ACHN (cell line): ENCODE measurements around the gene SPRR1A.

ENCODE experiments used
- DNase-seq: peaks from one replicate; pipeline ENCODE4 v3.0.0-alpha.2; 2015
- in situ Hi-C: cut with HindIII; loops from 2 replicates; pipeline ENCODE4 v1.10.0; 2017; ENCODE audit warnings: low sequenced_read_pairs, low pct_ligation_motif_present, low pct_unique_long_range_greater_than_20kb

Gene SPRR1A, protein sequence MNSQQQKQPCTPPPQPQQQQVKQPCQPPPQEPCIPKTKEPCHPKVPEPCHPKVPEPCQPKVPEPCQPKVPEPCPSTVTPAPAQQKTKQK

DNA sequence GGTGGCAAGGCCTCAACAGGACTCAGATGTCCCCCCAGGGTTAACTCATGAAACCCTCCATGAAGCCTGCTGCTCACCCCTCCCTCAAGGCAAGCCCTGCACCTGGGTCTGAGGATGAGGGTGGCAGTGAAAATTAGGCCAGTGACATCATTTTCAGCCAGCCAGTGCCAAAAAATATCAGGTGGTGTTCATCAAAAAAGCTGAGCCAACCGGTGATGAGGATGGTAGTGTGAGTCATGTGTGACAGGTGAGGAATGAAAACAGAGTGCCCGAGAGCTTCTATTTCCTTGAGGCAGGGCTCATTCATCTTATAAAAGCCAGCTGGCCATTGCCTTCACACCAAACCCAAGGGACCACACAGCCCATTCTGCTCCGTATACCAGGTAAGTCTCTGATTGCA is at the start of gene SPRR1A:
SPRR1A (plus strand) TSS at position 339 of the 400 bp plus-strand sequence. CDS start 1,150 bp downstream, outside the sequence.
- in situ Hi-C loops = no loop called here

DNA sequence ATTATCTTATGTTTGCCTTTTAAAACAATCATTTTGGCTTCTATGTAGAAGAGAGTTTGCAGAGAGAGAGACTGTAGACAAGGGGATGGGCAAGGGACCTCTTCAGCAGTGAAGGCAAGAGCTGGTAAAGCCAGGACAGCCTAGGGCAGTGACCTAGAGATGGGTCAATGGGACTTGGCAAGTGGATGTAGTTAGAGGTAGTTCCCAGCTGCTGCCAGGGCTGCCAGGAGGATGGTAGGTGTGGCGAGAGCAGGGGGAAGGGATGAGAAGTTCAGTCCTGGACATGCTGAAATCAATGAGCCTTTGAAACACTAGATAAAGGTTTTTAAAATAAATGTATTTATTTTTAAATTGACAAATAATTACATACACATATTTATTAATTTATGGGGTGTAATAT is 43.3 kb upstream of the SPRR1A start:
- DNase-seq = no peak
- in situ Hi-C loops = no loop called here

More for the DNA sequence above, at the start of gene SPRR1A:
- no peak for DNase-seq

DNA sequence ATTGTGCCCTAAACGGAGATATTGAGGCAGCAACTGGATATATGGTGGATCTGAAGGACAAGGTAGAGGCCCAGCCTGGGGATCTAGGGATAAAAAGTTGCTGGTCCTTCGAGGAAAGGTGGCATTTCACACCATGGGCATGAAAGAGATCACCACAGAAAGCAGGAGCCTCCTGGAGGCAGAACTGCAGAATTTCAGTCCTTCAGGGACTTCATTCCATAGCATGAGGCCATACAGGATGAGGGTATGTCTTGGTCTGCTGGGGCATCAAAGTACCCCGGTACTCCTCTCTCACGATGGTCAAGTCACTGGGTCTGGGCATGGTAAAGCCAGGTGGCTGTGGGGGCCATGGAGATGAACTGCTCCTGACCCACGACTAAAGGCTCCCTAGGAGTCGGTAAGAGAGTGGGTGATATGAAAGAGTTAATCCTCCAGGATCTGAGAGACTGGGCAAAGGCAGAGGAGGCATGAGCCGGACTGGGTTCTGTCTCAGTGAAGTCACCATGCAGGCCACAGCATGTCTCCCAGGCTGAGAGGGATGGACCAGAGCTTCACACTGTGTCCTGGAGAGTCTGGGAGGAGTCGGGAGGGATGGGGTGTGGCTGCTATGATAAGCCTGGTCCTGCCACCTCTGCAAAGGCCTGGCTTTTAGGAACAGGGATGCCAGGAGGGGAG is 42.7 kb upstream of the SPRR1A start:
- DNase-seq = no peak
- in situ Hi-C loops = no loop called here

DNA sequence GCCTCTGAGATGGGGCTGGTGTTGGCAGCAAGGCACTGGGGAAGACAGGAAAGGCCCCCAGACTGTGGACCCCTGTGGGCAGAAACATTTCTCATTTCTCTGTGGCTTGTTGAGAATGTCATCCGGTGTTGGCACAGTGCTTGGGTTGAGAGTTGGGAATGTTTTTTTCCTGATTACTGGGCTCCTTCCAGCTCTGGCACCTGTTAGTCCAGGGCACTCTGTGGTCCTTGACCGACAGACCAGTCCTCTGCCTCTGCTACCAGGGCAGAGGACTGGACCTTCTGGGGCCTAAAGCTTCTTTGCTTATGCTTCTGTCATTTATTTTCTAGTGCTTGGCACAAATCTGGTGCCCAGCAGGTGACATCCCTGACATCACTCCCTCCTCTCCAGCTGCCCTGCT is 41.7 kb upstream of the SPRR1A start:
- no peak for DNase-seq
- in situ Hi-C loops = no loop called here

DNA sequence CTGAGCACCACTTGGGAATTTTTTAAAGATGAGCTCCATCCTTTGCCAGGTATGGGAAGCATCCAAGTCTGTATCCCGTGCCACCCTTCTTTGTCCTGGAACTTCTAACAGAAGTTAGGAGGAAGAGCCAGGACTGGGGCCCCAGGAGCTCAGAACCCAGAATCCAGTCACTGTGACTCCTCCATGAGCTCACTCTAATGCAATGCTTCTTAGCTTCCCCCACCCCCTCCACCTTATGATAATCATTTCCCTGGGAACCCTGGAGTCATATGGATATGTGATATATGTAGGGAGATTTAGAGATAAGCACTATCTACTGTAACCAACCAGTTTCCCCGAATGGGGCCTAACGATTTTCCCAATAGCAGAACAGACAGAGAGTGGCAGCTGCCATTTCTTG is 37.6 kb upstream of the SPRR1A start:
- in situ Hi-C loops = no loop called here
- no peak for DNase-seq

DNA sequence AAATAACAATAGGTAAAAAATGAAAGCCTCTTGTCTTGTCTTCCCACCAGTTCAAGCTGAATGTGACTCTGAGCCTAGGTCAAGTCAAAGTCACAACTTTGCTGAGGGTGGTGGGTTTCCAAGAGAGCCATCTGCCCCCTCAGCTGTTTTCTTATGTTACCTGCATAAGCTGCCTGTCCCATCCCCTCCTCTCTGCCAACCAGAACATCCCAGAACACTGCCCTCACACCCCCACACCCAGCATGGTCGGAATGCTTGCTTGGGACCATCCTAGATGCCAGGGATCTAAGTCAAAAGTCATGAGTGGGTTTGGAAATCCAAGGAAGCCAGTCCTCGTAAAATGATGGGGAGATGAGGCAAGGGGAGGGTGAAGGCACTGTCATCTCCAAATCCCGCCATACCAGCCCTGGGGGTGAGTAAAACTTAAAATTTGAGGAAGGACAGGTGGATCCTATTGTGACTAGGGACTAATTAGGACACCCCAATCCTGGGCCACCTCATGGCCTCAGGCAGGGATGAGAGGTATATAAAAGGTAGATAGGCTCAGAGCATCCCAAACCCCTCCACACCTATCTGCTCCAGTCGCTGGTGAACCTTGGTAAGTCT is 37.1 kb upstream of the SPRR1A start, which contains the start of gene SPRR5:
SPRR5 (plus strand) TSS at position 556 of the 606 bp plus-strand sequence. CDS start 1,349 bp downstream, outside the sequence.
- DNase-seq = no peak
- in situ Hi-C loops = no loop called here

DNA sequence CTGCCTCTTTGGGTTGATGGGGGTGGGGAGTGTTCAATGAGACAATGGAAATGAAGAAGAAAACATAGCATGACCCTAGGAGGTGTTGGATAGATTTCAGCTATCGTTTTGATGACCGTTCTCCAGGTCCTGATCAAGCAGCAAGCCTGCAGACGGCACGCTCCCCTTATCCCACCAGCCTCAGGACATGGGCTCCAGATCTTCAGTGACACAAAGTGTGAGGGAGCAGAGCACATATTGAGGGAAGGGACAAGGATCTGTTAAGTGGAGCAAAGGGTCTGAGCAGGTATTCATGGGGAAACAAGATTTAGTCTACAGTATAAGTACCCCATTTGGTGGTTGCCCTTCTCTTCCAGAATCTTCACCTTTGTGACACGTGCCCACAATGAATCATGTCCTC is 32.2 kb upstream of the SPRR1A start:
- in situ Hi-C loops = no loop called here
- no peak for DNase-seq

DNA sequence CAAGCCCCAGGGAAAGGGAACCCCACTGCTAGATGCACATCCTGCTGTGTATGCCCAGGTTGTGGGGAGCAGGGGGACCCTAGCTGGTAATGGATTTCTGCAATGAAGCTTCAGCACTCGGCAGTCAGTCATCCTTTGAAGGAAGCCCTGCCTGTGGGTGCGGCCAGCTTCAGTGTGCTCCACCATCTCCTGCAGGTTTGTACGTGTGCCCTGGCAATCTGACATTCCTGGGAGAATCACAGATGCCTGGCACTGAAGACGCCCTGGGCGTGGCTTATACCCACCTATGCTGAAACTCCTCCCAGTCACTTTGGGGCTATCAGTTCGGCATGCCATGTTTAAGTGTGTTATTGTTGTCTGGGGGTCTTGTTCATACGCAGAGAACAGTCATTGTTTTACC is 30.1 kb upstream of the SPRR1A start:
- in situ Hi-C loops = no loop called here

DNA sequence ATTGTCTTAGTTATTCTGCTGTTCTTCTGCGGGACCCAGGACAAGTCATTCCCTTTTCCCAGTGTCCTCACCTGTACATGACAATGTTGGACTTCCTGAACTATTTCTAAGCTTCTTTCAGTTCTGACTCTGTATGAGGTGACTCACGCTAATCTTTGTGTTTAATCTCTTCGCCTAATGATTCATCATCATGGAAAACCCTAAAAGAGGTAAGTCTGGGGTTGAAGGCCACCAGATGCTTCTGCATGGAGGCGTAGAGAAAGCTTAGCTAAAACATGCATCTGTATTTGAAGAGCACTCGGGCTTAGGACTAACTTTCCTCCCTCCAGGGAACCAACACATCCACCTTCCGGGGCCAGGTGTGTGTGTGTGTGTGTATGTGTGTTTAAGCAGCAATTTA is 29.4 kb upstream of the SPRR1A start:
- in situ Hi-C loops = no loop called here
- no peak for DNase-seq

More for the DNA sequence above, 30.1 kb upstream of the SPRR1A start:
- DNase-seq = no peak

DNA sequence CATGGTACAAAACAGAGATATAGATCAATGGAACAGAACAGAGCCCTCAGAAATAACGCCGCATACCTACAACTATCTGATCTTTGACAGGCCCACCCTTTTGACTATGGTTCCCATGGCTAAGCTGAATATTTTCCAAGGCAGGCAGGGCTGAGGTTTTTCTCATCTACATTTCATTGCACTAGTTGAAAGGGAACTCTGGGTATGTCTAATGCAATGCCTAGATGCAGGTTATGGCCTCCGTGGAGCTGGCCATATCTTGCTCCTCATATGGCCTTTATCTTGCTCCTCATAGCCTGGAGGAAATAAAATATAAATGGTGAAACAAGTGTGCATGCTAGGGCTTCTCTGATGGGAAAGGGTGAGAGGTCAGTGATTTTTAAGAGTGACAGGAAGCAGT is 26.3 kb upstream of the SPRR1A start:
- in situ Hi-C loops = no loop called here

DNA sequence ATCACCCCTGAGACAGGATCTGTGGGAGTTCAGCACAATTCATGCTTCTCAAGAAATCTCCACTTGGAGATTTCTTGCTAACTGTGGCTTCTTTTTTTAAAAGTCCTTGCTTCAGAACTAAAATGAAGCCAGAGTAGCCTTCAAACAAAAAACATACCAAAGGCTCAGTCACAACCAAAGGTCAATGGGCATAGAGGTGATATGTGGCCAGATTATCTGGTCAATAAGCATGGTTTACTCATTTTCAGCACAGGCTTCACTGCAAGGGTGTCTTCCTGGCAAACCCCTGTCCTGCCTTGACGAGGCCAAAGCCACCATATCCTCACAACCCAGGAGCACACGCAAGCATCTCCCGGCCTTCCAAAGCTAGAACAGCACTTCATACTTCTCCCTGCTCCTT is 24.6 kb upstream of the SPRR1A start:
- in situ Hi-C loops = no loop called here
- DNase-seq = no peak

More for the DNA sequence above, 26.3 kb upstream of the SPRR1A start:
- no peak for DNase-seq

DNA sequence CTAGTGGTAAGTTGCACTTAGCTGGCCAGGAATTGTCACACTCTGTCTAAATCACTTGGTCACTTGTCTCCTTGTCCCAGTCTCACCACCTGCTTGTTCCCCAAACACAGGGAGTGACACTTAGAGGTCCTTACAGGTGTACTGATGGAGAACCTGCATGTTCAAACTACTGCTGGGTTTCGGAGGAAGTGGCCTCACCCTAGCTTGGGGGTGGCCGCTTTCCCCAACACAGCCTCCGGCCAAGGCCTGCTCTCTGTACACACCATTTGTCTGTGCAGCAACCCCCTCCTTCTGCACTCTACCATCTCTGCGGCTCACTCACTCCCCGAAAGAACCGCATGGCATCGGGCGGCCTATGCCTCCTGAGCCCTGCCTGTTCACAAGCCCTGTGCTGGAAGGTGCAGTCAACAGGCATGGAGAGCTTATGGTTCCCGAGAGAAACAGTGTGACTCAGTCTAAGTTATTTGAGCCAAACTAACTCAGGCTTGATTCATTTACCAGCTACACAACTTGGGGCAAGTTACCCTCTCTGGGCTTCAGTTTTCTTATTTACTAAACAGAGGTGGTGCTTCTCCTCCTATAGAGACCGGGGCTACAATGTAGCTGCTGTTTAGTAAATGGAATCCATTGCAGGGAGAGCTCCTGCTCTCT is 24.0 kb upstream of the SPRR1A start:
- in situ Hi-C loops = no loop called here
- DNase-seq = no peak

DNA sequence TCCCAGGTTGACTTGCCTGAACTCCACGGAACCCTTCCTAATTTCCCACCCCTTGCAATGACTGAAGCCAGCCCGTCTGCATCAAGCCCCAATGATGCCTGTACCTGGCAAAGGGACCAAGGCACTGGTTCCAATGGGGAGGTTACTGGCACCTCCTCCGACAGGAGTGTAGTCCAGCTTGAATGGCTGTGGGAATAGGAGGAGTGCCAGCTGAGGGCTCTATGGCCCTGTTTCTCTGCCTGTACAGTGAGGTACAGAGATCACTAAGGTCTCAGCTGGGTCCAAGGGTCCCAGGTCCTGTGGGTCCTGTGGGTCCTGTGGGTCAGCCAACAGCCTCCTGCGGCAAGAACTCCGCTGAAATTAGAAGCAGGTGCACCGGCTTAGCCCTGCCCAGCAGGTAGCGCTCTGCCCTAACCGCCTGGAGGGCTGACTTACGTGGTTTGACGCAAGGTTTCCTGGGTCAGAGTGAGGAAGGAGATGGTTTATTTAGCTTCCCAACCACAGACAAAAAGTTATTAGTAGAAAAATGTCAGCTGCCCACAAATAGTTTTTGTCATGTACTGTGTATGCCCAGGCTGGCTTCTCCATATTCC is 23.3 kb upstream of the SPRR1A start:
- in situ Hi-C loops = no loop called here
- DNase-seq = no peak

DNA sequence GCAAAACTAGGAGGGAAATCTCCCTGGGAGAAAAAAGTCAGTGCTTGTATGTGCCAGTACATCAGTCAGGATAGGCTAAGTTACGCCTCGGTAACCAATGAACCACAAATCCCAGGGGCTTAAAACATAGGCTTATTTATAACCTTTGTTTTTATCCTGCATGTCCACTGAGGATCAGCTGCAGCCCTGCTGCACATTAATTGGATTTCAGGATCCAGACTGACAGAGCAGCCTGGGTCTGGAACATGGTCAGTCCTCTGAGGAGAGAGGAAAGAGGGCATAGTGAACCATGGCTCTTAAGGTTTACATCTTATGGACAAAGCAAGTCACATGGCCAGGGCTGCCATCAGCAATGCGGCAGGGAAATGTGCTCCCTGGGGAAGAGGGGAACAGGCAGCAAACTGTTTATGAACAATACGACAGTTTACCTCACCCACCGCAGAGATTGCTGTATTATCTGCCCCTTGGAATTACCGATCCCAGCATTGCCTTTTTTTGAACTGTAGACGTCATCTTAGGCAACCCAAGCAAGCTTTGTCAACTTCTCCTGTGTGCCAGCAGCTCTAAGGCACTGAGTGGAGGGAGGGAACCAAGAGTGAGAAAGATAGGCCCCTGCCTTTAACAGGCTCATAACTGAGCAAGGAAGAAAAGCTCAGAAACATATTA is 22.5 kb upstream of the SPRR1A start:
- no peak for DNase-seq
- in situ Hi-C loops = no loop called here

DNA sequence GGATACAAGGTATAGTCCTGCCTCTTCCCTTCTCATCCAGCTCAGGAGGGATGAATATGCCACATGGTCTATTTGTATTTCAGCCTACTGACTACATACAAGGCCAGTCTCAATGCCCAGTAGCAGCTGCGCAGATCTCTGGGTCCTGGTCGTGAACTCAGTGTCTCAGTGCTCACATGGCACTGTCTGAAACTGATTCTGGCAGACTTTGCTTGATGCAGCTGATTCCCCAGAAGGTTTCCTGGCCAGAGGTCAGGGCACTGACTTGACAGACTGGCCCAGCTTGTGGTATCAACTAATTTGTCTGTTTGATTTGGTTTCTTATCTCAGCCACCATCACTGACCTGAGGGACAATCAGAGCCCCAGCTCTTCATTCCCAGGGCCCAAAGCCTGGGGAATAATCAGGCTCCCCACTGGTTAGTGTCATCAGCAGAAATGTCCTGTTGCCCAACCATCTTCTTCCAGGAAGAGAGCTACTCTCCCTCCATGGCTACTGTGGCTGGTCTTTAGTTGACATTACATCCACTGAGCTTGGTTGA is 20.9 kb upstream of the SPRR1A start:
- DNase-seq = no peak
- in situ Hi-C loops = no loop called here

DNA sequence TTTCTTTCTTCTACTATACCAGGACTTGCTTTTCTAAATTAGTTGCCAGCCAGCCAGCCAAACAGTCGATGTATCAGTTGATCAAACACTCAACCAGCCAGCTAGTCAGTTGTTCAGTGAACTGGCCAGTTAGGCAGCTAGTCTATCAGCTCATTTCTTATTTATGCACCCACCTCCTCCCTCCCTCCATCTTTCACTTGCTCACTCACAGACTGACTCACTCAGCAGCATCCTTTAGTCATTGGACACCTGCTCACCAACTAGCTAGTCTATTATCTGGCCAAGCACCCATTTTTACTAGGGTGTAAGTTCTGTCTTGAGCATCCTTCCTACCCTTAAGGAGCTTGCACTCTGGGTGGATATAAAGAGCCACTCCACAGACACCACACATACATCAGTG is 19.3 kb upstream of the SPRR1A start:
- in situ Hi-C loops = no loop called here
- DNase-seq = no peak

DNA sequence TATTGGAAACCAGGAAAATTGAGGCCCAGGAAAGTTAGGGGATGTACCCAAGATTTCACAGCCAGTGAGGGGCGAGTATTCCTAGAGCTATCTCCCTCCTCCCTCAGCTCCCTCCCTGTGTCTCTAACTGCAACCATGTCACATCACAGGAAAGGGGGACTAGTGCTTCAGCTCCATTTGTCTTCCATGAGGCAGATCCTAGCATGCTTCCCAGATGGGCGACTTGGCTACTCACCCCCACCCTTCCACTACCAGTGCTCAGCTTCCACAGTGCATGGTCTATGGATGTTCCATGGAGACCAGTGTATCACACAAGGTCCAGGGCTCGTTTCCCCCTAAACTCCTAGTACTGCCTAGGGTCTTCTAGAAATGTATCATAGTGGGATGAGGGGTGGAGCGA is 18.0 kb upstream of the SPRR1A start:
- in situ Hi-C loops = no loop called here

DNA sequence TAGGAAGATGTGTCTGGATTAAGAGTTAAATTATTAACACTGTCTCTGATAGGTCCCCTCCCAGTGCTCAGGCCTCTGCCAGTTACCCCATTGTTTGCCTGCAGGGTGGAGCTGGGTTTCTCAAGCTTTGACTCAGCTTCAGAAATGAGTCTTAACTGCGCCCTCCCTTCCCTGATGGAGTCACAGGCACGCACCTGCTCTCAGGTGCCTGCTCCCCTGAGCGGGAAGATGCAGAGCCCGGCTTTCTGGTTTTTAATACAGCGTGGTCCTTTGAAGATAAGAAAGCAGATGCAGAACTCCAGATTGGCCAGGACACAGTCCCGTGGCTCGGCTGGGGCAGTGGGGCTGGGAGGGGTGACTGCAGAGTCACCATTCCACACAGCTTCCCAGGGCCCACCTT is 16.7 kb upstream of the SPRR1A start:
- in situ Hi-C loops = no loop called here
- no peak for DNase-seq

More for the DNA sequence above, 18.0 kb upstream of the SPRR1A start:
- DNase-seq = no peak
